ENCODE results near the gene ZDHHC11B.

- no peak for TF ChIP-seq POLR2A (IDR thresholded peaks at IDR 0.05; ENCODE audit: low read length)
- no peak for TF ChIP-seq GATA1 (IDR thresholded peaks at IDR 0.05; ENCODE audit: low read depth, low read length)
Measured at GRCh38 chr5:664343-664993, 120.1 kb downstream of the ZDHHC11B start.

All from erythroblast (primary cell).